A549 (cell line): Measurements from ENCODE around the gene FBXL13. TPM values are rescaled to one million over a fixed set of nuclear protein-coding genes. Genes with fewer than 3 reads are reported as not detected.
A peak's percentile ranks its signal among the peaks of the same experiment; 100 is the strongest.
"Not testable (repeated sequence)": the region's sequence is repeated elsewhere in the genome, so short reads cannot be mapped to it uniquely, and the experiment has no call there.

Experiments used
- ATAC-seq, 2 experiments: fragments of 200-7000 bp in 1 of 2; fragments of >200 bp in 1 of 2; cut with Nextera tagmentation in 1 of 2; cut with Tn5 transposase in 1 of 2; 3 replicates each; pipeline versions ENCODE4 v1.8.0 to v1.9.1; 2018 to 2020; ENCODE audit warnings: mild to moderate bottlenecking in 1 of 2, moderate library complexity in 1 of 2
- CTCF ChIA-PET: fragments of 300-600 bp; sonication (Branson Sonifier 250); formaldehyde crosslinking; extraction: SDS; loops from one replicate; lab custom pipeline; 2021; ENCODE audit warnings: antibody characterized with exemption, inconsistent platforms; lab: Yijun Ruan, JAX
- POLR2A ChIA-PET: fragments of 350-600 bp; formaldehyde crosslinking; extraction: SDS; loops from one replicate; lab custom pipeline; 2021; ENCODE audit warnings: antibody characterized with exemption, inconsistent platforms; lab: Yijun Ruan, JAX
- DNase-seq, 2 experiments: peaks; one replicate each; pipeline versions ENCODE4 v3.0.0 to v3.0.0-alpha.2; 2011 to 2016; ENCODE audit warnings: low read depth in 1 of 2, low spot score in 1 of 2
- FAIRE-seq: peaks from 2 replicates; lab custom pipeline; 2011; peaks lifted over from hg19 to GRCh38; lab: Jason Lieb, UNC
- H3K27ac ChIP-seq, 2 experiments: fragments of >200 bp; sonication (Bioruptor Twin); formaldehyde crosslinking; 3 replicates each; pipeline ENCODE4 v1.5.1; 2016 to 2017
- H3K4me1 ChIP-seq: fragments of >200 bp; sonication (Bioruptor Twin); formaldehyde crosslinking; 3 replicates; pipeline ENCODE4 v1.6.1; 2016
- H3K4me2 ChIP-seq: fragments of >200 bp; sonication (Bioruptor Twin); formaldehyde crosslinking; 3 replicates; pipeline ENCODE4 v1.6.1; 2016
- H3K4me3 ChIP-seq: fragments of >200 bp; sonication (Bioruptor Twin); formaldehyde crosslinking; 3 replicates; pipeline ENCODE4 v1.5.1; 2016
- H3K9me3 ChIP-seq: fragments of >200 bp; sonication (Bioruptor Twin); formaldehyde crosslinking; 3 replicates; pipeline ENCODE4 v1.6.1; 2016
- ATOH8 ChIP-seq: fragments of 250-450 bp; sonication (Bioruptor Pico); IDR thresholded peaks from 2 replicates; pipeline ENCODE4 v1.5.0; 2020; ENCODE audit warnings: low read depth, mild to moderate bottlenecking, moderate library complexity
- BHLHE40 ChIP-seq: IDR thresholded peaks from 2 replicates; pipeline ENCODE4 v1.6.1; 2012; ENCODE audit warnings: low read depth, low read length, inconsistent platforms
- CBX8 ChIP-seq: fragments of 200-600 bp; sonication (generic); IDR thresholded peaks from 2 replicates; pipeline ENCODE4 v1.6.1; 2016
- FOSL2 ChIP-seq, 2 experiments: fragments of 450-650 bp in 1 of 2; fragments of >200 bp in 1 of 2; sonication (Bioruptor Twin) in 1 of 2; formaldehyde crosslinking; IDR thresholded peaks; 2 replicates each; pipeline versions ENCODE4 v1.5.0 to v1.6.1; 2016 to 2020; ENCODE audit warnings: mild to moderate bottlenecking in 1 of 2, moderate library complexity in 1 of 2
- HEYL ChIP-seq: fragments of 250-450 bp; sonication (Bioruptor Pico); IDR thresholded peaks from 2 replicates; pipeline ENCODE4 v1.8.0; 2021; ENCODE audit warnings: mild to moderate bottlenecking, moderate library complexity
- HMGXB4 ChIP-seq: fragments of 250-450 bp; sonication (Bioruptor Pico); IDR thresholded peaks from 2 replicates; pipeline ENCODE4 v1.5.0; 2021; ENCODE audit warnings: mild to moderate bottlenecking, moderate library complexity, borderline replicate concordance
- HOXB5 ChIP-seq: fragments of 250-450 bp; sonication (Bioruptor Pico); IDR thresholded peaks from 2 replicates; pipeline ENCODE4 v1.5.0; 2020; ENCODE audit warnings: mild to moderate bottlenecking, moderate library complexity
- KDM1A ChIP-seq: fragments of 200-600 bp; sonication (generic); IDR thresholded peaks from 2 replicates; pipeline ENCODE4 v1.6.1; 2016; ENCODE audit warnings: low read depth, mild to moderate bottlenecking
- KDM5A ChIP-seq: fragments of 200-600 bp; sonication (generic); IDR thresholded peaks from 2 replicates; pipeline ENCODE4 v1.6.1; 2016; ENCODE audit warnings: antibody characterized with exemption, mild to moderate bottlenecking
- MYC ChIP-seq: IDR thresholded peaks from 2 replicates; pipeline ENCODE4 v1.6.1; 2012; ENCODE audit warnings: mild to moderate bottlenecking, inconsistent platforms, low read length, improper control_type of control experiment, borderline replicate concordance
- NFE2L2 ChIP-seq: fragments of 150-350 bp; conservative IDR thresholded peaks from 2 replicates; pipeline ENCODE4 v1.6.1; 2014; ENCODE audit warnings: low read length
- NPAS2 ChIP-seq: fragments of 250-450 bp; sonication (Bioruptor Pico); IDR thresholded peaks from 2 replicates; pipeline ENCODE4 v1.8.0; 2022; ENCODE audit warnings: mild to moderate bottlenecking, moderate library complexity, borderline replicate concordance
- PBX3 ChIP-seq: IDR thresholded peaks from 2 replicates; pipeline ENCODE4 v1.6.1; 2012
- RFX5 ChIP-seq: fragments of 450-650 bp; IDR thresholded peaks from 2 replicates; pipeline ENCODE4 v1.7.1; 2014; ENCODE audit warnings: antibody characterized with exemption, mild to moderate bottlenecking, moderate library complexity
- TFCP2L1 ChIP-seq: fragments of 250-450 bp; sonication (Bioruptor Pico); IDR thresholded peaks from 2 replicates; pipeline ENCODE4 v1.5.0; 2021; ENCODE audit warnings: mild to moderate bottlenecking
- ZFP36 ChIP-seq: fragments of 450-650 bp; IDR thresholded peaks from 2 replicates; pipeline ENCODE4 v1.6.1; 2014; ENCODE audit warnings: borderline replicate concordance; ENCODE audit not compliant: partially characterized antibody
- WGBS: methylation state at CpG from one replicate; pipeline ENCODE4 v1.1.6; 2017; ENCODE audit errors: missing lambda C conversion rate; 5-methylcytosine and 5-hydroxymethylcytosine counted together
- polyA plus RNA-seq, 4 experiments: library from polyadenylated mRNA; depleted of rRNA in 3 of 4; stranded (reverse); fragments of >200 nt; fragmentation: RNase III in 1 of 4; extraction: RNeasy Plus Mini Kit Qiagen cat#74134 plus additional on column Dnase treatment in 1 of 4; gene quantifications; 2 replicates in 3 of 4; 3 replicates in 1 of 4; pipeline ENCODE4 v1.2.3, GENCODE V29; 2011 to 2017

Gene FBXL13
- polyA plus RNA-seq, 2 of the 4 experiments (the other 2 are of a cell fraction) = 0.45 to 0.70 TPM

DNA sequence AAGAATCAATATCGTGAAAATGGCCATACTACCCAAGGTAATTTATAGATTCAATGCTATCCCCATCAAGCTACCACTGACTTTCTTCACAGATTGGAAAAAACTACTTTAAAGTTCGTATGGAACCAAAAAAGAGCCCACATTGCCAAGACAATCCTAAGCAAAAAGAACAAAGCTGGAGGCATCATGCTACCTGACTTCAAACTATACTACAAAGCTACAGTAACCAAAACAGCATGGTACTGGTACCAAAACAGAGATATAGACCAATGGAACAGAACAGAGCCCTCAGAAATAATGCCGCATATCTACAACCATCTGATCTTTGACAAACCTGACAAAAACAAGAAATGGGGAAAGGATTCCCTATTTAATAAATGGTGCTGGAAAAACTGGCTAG is 53.7 kb downstream of the FBXL13 start:
- H3K27ac ChIP-seq, FAIRE-seq, CTCF ChIA-PET, H3K4me3 ChIP-seq, H3K9me3 ChIP-seq, DNase-seq, H3K4me2 ChIP-seq, ATAC-seq, POLR2A ChIA-PET, H3K4me1 ChIP-seq: not testable (repeated sequence)
- 38% methylated on average over 3 of the region's 3 CpGs for WGBS

DNA sequence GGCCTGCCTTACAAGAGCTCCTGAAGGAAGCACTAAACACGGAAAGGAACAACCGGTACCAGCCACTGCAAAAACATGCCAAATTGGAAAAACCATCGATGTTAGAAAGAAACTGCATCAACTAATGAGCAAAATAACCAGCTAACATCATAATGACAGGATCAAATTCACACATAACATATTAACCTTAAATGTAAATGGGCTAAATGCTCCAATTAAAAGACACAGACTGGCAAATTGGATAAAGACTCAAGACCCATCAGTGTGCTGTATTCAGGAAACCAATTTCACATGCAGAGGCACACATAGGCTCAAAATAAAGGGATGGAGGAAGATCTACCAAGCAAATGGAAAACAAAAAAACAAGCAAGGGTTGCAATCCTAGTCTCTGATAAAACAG is 56.3 kb downstream of the FBXL13 start:
- WGBS = 62% methylated on average over 3 of the region's 3 CpGs
- CTCF ChIA-PET, H3K4me1 ChIP-seq, H3K27ac ChIP-seq, POLR2A ChIA-PET, H3K9me3 ChIP-seq, DNase-seq, H3K4me2 ChIP-seq, H3K4me3 ChIP-seq, ATAC-seq, FAIRE-seq: not testable (repeated sequence)

- no peak for TF ChIP-seq HOXB5 (CRISPR knock-in tag)
- TF ChIP-seq FOSL2 (IDR thresholded peaks at IDR 0.05) = no peak
- TF ChIP-seq FOSL2 (CRISPR knock-in tag; IDR thresholded peaks at IDR 0.05) = peak; percentile 39; the same call in 1 of the 2 replicates
- WGBS = 31% methylated on average over 3 of the region's 3 CpGs
- POLR2A ChIA-PET = no interaction called here
These were observed 62.9 kb downstream of the FBXL13 start for GRCh38 chr7:103011650-103012049.

DNA sequence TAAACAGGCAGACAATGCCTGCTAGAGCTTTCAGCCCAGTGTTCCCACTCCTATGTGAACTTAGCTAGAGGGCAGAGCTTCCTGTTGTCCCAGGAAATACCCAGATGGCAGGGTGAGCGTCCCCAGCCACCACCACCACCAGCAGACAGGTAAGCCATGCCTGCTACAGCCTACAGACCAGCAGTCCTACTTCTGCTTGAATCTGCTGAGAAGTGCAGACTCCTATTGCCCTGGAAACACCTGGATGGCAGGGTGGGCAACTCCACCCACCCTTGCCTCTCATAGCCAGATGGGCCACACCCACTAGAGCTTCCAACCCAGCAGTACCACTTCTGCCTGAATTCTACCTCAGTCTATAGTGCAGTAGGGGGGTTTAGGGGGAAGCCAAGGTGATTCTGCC is 64.4 kb downstream of the FBXL13 start:
- FAIRE-seq = no peak
- WGBS = 100% methylated on average over 1 of the region's 1 CpG
- Histone ChIP-seq H3K27ac (no peak overlapping the region), H3K4me2 (no peak overlapping the region), H3K4me3 (no peak overlapping the region), H3K4me1 (peaks cover 6% of the 10 kb centered on the region; the same call in 1 of the 3 replicates), H3K9me3 (no peaks in the 10 kb centered on the region)
- CTCF ChIA-PET = interaction anchor here (1.1 kb wide), 1 partner anchor 65 kb away, joined by 3 read pairs; the partner anchor contains the start of genes ARMC10 and FBXL13
- no peak for ATAC-seq
- no peak for DNase-seq
- POLR2A ChIA-PET = no interaction called here
- no peak for TF ChIP-seq HMGXB4 (CRISPR knock-in tag)
- no peak for TF ChIP-seq KDM1A
- TF ChIP-seq ZFP36 = no peak
- TF ChIP-seq BHLHE40 = no peak
- no peak for TF ChIP-seq NPAS2 (CRISPR knock-in tag)
- no peak for TF ChIP-seq HOXB5 (CRISPR knock-in tag)
- TF ChIP-seq ATOH8 (CRISPR knock-in tag) = no peak
- TF ChIP-seq CBX8 = no peak
- TF ChIP-seq FOSL2 (IDR thresholded peaks at IDR 0.05) = no peak
- TF ChIP-seq FOSL2 (CRISPR knock-in tag; IDR thresholded peaks at IDR 0.05) = no peak
- TF ChIP-seq MYC = no peak
- no peak for TF ChIP-seq TFCP2L1 (CRISPR knock-in tag)
- no peak for TF ChIP-seq NFE2L2
- no peak for TF ChIP-seq PBX3
- TF ChIP-seq HEYL (CRISPR knock-in tag) = no peak
- no peak for TF ChIP-seq RFX5
- no peak for TF ChIP-seq KDM5A

More at GRCh38 chr7:103011650-103012049, 62.9 kb downstream of the FBXL13 start:
- CTCF ChIA-PET = no interaction called here
- Histone ChIP-seq H3K27ac (no peak overlapping the region), H3K4me1 (peaks cover 6% of the 10 kb centered on the region; the same call in 1 of the 3 replicates), H3K4me3 (no peak overlapping the region), H3K9me3 (no peaks in the 10 kb centered on the region), H3K4me2 (peak overlapping the region; percentile 27)
- ATAC-seq (no peak), FAIRE-seq (no peak), DNase-seq (no peak)
